OCI-LY7 (cell line): ENCODE measurements around the gene FKBP15.

Experiments used
- EZH2phosphoT487 ChIP-seq: fragments of 200-600 bp; sonication (generic); IDR thresholded peaks from 2 replicates; pipeline ENCODE4 v1.6.1; 2018; ENCODE audit warnings: low read depth, borderline replicate concordance, mild to moderate bottlenecking, mixed run types, antibody characterized with exemption, low read length, moderate library complexity, mixed read lengths
- TF ChIP-seq, protein P1 (sequence below): fragments of 200-600 bp; sonication (generic); conservative IDR thresholded peaks from 2 replicates; pipeline ENCODE4 v1.5.1; 2014; ENCODE audit warnings: mild to moderate bottlenecking, antibody characterized with exemption, low read length, moderate library complexity, mixed read lengths

DNA sequence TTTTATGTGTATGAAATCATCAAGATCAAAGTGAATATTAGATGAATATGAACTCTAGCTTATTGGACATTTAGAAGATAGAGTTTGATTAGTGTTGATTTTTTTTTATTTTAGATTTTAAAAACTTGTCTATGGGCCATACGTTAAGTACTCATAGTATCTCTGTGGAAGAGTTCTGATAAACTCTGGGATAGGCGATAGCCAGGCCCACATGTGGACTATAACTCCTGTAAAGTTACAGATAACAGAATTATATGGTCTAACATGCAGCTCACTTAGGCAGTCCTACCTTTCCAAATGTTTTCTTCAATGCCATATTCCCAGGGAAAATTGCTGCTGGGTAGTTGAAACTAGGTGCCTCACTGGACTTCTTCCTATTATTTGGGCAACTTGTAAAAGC is 10.6 kb upstream of the FKBP15 start:
- TF ChIP-seq, protein P1, sequence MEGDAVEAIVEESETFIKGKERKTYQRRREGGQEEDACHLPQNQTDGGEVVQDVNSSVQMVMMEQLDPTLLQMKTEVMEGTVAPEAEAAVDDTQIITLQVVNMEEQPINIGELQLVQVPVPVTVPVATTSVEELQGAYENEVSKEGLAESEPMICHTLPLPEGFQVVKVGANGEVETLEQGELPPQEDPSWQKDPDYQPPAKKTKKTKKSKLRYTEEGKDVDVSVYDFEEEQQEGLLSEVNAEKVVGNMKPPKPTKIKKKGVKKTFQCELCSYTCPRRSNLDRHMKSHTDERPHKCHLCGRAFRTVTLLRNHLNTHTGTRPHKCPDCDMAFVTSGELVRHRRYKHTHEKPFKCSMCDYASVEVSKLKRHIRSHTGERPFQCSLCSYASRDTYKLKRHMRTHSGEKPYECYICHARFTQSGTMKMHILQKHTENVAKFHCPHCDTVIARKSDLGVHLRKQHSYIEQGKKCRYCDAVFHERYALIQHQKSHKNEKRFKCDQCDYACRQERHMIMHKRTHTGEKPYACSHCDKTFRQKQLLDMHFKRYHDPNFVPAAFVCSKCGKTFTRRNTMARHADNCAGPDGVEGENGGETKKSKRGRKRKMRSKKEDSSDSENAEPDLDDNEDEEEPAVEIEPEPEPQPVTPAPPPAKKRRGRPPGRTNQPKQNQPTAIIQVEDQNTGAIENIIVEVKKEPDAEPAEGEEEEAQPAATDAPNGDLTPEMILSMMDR = no peak
- TF ChIP-seq EZH2phosphoT487 = no peak
